Lower lobe of right lung (tissue), 2 donors: ENCODE results near the gene WAS. TPM values are rescaled to one million over a fixed set of nuclear protein-coding genes. Genes with fewer than 3 reads are reported as not detected.

Experiments used
- ATAC-seq, 2 donors: fragments of 200-7000 bp; cut with Tn5 transposase; one replicate each; pipeline ENCODE4 v1.9.1; 2020 to 2022; ENCODE audit warnings: mild to moderate bottlenecking in 2 of 2, moderate library complexity in 2 of 2
- DNase-seq: peaks from one replicate; pipeline ENCODE4 v3.0.0-alpha.2; 2020
- H3K27ac ChIP-seq: fragments of 200-600 bp; one replicate; pipeline ENCODE4 v1.8.0; 2022
- H3K27me3 ChIP-seq: fragments of 200-600 bp; one replicate; pipeline ENCODE4 v1.8.0; 2022; ENCODE audit warnings: low read depth
- H3K36me3 ChIP-seq: fragments of 200-600 bp; one replicate; pipeline ENCODE4 v1.8.0; 2022; ENCODE audit warnings: mild to moderate bottlenecking
- H3K4me1 ChIP-seq: fragments of 200-600 bp; one replicate; pipeline ENCODE4 v1.8.0; 2022
- H3K4me3 ChIP-seq: fragments of 200-600 bp; one replicate; pipeline ENCODE4 v1.8.0; 2022; ENCODE audit warnings: mild to moderate bottlenecking
- H3K9me3 ChIP-seq: fragments of 200-600 bp; one replicate; pipeline ENCODE4 v1.8.0; 2022
- intact Hi-C: fragments of 100-400 bp; cut with DNase I; formaldehyde crosslinking; loops from one replicate; pipeline ENCODE4 v1.11.0; 2022
- long read RNA-seq: library from polyadenylated mRNA; unstranded; transcript quantifications from one replicate; pipeline ENCODE4 v2.0.0, GENCODE V29; 2021
- total RNA-seq: library from RNA; stranded (reverse); fragmentation: NEBNext Ultra II Directional; extraction: Animal tissue kit (Norgen Biotek cat#: 25700); gene quantifications from one replicate; pipeline ENCODE4 v1.2.1, GENCODE V29; 2021
- TF ChIP-seq, protein P1 (sequence below): fragments of 200-600 bp; IDR thresholded peaks from one replicate; pipeline ENCODE4 v1.8.0; 2022; ENCODE audit warnings: antibody characterized with exemption, mild to moderate bottlenecking
- donor health status: DM: no; HTN: yes; CAD: no; lungs with severe emphysema.

Gene WAS
- total RNA-seq: 40.3 TPM
- long read RNA-seq, partial matches to known transcripts: 14 of 17 reads
- long read RNA-seq, other reads (novel, unspliced or antisense): 1 of 17 reads

DNA sequence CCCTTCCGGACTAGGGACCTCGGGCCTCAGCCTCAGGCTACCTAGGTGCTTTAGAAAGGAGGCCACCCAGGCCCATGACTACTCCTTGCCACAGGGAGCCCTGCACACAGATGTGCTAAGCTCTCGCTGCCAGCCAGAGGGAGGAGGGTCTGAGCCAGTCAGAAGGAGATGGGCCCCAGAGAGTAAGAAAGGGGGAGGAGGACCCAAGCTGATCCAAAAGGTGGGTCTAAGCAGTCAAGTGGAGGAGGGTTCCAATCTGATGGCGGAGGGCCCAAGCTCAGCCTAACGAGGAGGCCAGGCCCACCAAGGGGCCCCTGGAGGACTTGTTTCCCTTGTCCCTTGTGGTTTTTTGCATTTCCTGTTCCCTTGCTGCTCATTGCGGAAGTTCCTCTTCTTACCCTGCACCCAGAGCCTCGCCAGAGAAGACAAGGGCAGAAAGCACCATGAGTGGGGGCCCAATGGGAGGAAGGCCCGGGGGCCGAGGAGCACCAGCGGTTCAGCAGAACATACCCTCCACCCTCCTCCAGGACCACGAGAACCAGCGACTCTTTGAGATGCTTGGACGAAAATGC is at the start of gene WAS:
Gene WAS, plus strand, starts transcription at position 389 of the 572 bp plus-strand sequence. Its CDS starts 55 bp downstream, at position 444.
- H3K4me3 ChIP-seq: peak within 1 kb of the TSS; percentile 46
- H3K9me3 ChIP-seq: no peaks in the 10 kb centered on the region
- H3K27me3 ChIP-seq: no peaks in the 10 kb centered on the region
- intact Hi-C loops: no loop called here
- H3K36me3 ChIP-seq: no peaks in the 10 kb centered on the region
- peak; percentile 78 to 87 for ATAC-seq
- DNase-seq: peak; percentile 60
- TF ChIP-seq, protein P1, sequence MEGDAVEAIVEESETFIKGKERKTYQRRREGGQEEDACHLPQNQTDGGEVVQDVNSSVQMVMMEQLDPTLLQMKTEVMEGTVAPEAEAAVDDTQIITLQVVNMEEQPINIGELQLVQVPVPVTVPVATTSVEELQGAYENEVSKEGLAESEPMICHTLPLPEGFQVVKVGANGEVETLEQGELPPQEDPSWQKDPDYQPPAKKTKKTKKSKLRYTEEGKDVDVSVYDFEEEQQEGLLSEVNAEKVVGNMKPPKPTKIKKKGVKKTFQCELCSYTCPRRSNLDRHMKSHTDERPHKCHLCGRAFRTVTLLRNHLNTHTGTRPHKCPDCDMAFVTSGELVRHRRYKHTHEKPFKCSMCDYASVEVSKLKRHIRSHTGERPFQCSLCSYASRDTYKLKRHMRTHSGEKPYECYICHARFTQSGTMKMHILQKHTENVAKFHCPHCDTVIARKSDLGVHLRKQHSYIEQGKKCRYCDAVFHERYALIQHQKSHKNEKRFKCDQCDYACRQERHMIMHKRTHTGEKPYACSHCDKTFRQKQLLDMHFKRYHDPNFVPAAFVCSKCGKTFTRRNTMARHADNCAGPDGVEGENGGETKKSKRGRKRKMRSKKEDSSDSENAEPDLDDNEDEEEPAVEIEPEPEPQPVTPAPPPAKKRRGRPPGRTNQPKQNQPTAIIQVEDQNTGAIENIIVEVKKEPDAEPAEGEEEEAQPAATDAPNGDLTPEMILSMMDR: no peak
- no peaks in the 10 kb centered on the region for H3K4me1 ChIP-seq
- H3K27ac ChIP-seq: peak within 1 kb of the TSS; percentile 73

DNA sequence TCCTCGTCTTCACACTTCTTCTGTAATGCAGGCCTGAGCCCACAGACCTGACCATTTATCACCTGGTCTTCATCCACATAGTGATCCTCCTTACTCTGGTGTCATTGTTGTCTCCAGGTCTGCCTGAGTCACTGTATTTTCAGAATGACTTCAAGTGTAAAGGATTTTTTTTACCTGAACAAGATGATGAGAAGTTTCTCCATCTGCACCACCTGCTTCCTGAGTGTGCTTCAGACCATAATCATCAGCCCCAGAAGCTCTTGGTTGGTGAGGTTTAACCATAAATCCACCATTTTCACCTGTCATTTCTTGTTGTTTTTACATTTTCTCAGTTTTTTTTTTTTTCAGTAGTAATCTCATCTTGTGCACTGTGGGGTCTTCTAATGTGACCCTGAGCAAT is 47.3 kb upstream of the WAS start:
- DNase-seq (no peak), ATAC-seq (no peak)
- H3K4me1 ChIP-seq: peaks cover 5% of the 10 kb centered on the region
- H3K27ac ChIP-seq: no peak overlapping the region
- no peak overlapping the region for H3K4me3 ChIP-seq
- H3K27me3 ChIP-seq: no peaks in the 10 kb centered on the region
- TF ChIP-seq, protein P1: no peak
- no peaks in the 10 kb centered on the region for H3K9me3 ChIP-seq
- H3K36me3 ChIP-seq: no peaks in the 10 kb centered on the region
- intact Hi-C loops: no loop called here

DNA sequence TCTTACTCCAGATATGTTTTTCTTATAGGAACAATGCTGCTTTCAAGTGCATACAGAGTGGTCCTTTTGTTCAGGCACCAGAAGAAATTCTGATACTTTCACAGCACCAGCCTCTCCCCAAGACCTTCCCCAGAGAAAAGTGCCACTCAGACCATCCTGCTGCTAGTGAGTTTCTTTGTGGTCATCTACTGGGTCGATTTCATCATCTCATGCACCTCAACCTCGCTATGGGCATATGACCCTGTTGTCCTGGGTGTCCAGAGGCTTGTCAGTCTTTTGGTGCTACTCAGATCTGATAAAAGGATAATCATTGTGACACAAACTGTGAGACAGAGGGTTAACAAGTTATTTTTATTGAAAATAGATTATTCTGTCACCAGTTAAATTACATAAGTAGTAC is 46.8 kb upstream of the WAS start:
- Histone ChIP-seq H3K27me3 (no peaks in the 10 kb centered on the region), H3K4me3 (no peak overlapping the region), H3K36me3 (no peaks in the 10 kb centered on the region), H3K4me1 (peaks cover 3% of the 10 kb centered on the region), H3K27ac (no peak overlapping the region), H3K9me3 (no peaks in the 10 kb centered on the region)
- ATAC-seq: no peak
- TF ChIP-seq, protein P1: no peak
- no peak for DNase-seq
- intact Hi-C loops: no loop called here

DNA sequence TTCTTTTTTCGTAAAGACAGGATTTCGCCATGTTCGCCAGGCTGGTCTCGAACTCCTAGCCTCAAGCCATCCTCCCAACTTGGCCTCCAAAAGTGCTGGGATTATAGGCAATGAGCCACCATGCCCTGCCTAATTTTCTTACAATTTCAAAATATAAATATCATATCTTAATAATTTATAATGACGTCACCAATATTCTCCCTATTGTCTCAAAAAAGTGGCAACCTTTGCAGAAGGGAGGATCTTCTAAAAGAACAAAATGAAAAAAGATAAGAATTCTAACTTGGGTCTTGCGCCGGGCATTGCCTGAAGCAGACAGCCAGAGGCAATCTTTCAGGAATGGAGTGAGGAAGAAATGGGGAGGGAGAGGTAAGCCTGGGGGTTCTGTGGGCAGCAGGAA is 37.9 kb upstream of the WAS start:
- H3K27me3 ChIP-seq: no peaks in the 10 kb centered on the region
- H3K36me3 ChIP-seq: no peaks in the 10 kb centered on the region
- TF ChIP-seq, protein P1: no peak
- ATAC-seq (no peak), DNase-seq (no peak)
- intact Hi-C loops: no loop called here
- no peaks in the 10 kb centered on the region for H3K9me3 ChIP-seq
- H3K4me3 ChIP-seq: no peak overlapping the region
- H3K4me1 ChIP-seq: no peaks in the 10 kb centered on the region
- no peak overlapping the region for H3K27ac ChIP-seq

DNA sequence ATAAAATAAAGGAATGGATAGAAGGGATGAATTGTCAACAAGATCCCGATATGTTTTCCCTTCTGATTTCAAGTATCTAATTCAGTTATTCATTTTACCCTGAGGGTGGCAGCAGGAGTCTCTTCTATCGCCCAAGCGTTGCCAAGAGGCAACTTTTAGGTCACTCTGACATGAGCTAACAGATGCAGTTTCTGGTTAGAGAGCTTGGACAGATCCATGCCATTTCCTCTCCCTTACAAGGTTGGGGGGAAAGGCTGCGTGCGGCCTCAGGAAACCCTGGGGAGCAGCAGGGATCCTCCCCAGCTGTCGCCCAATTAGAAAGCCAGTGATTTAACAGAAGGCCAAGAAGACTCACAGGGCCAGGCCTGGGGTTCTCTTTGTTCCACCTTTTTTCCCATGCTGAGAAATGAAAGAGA is 35.3 kb upstream of the WAS start:
- no peaks in the 10 kb centered on the region for H3K27me3 ChIP-seq
- H3K36me3 ChIP-seq: no peaks in the 10 kb centered on the region
- H3K4me1 ChIP-seq: no peaks in the 10 kb centered on the region
- intact Hi-C loops: no loop called here
- TF ChIP-seq, protein P1: peak; percentile 29
- DNase-seq: no peak
- no peak overlapping the region for H3K4me3 ChIP-seq
- H3K9me3 ChIP-seq: no peaks in the 10 kb centered on the region
- peak; percentile 55 to 59 for ATAC-seq
- H3K27ac ChIP-seq: peak overlapping the region; percentile 49
